ENCODE data around the gene NDUFV1.

Gene NDUFV1

GRCh38 chr11:67640758-67641337, 34.1 kb downstream of the NDUFV1 start:
- no peak for DNase-seq (ENCODE audit: low spot score)

GRCh38 chr11:67641338-67642172, 34.8 kb downstream of the NDUFV1 start:
- no peak for DNase-seq (ENCODE audit: low spot score)

- DNase-seq (ENCODE audit: low spot score), result no peak
These were observed 35.7 kb downstream of the NDUFV1 start for GRCh38 chr11:67642173-67643120.

- no peak for DNase-seq (ENCODE audit: low spot score)
These were observed 37.3 kb downstream of the NDUFV1 start for GRCh38 chr11:67644042-67644441.

- no peak for DNase-seq (ENCODE audit: low spot score)
These were observed 38.0 kb downstream of the NDUFV1 start for GRCh38 chr11:67644472-67645418.

GRCh38 chr11:67645521-67646461, 39.1 kb downstream of the NDUFV1 start:
- no peak for DNase-seq (ENCODE audit: low spot score)

- DNase-seq (ENCODE audit: low spot score), result no peak
These were observed 40.0 kb downstream of the NDUFV1 start for GRCh38 chr11:67646535-67647336.

GRCh38 chr11:67647471-67647870, 40.7 kb downstream of the NDUFV1 start:
- DNase-seq (ENCODE audit: low spot score), result no peak

- no peak for DNase-seq (ENCODE audit: low spot score)
These were observed 41.5 kb downstream of the NDUFV1 start for GRCh38 chr11:67648140-67648795.

GRCh38 chr11:67648796-67649613, 42.3 kb downstream of the NDUFV1 start:
- no peak for DNase-seq (ENCODE audit: low spot score)

GRCh38 chr11:67649634-67650510, 43.1 kb downstream of the NDUFV1 start:
- no peak for DNase-seq (ENCODE audit: low spot score)

GRCh38 chr11:67651976-67652781, 45.4 kb downstream of the NDUFV1 start:
- no peak for DNase-seq (ENCODE audit: low spot score)

GRCh38 chr11:67652965-67653845, 46.5 kb downstream of the NDUFV1 start:
- no peak for DNase-seq (ENCODE audit: low spot score)

- DNase-seq (ENCODE audit: low spot score), result no peak
These were observed 47.5 kb downstream of the NDUFV1 start for GRCh38 chr11:67654225-67654624.
